Measurements from ENCODE around the gene ZSWIM3.

Gene ZSWIM3

GRCh38 chr20:45823949-45824835, 33.2 kb upstream of the ZSWIM3 start:
- H3K27me3 ChIP-seq (ENCODE audit: control insufficient read depth, low read length): no peaks in the 10 kb centered on the region; the same call in 1 of the 2 replicates
- peak overlapping the region; percentile 21 for H3K4me2 ChIP-seq (ENCODE audit: low read length)

GRCh38 chr20:45826381-45827019, 30.9 kb upstream of the ZSWIM3 start:
- Histone ChIP-seq H3K27ac (ENCODE audit: low read depth, low read length) (no peak overlapping the region), H3K36me3 (ENCODE audit: control insufficient read depth, low read length) (no peaks in the 10 kb centered on the region)

More at GRCh38 chr20:45823949-45824835, 33.2 kb upstream of the ZSWIM3 start:
- no peak overlapping the region; the same call in 1 of the 2 replicates for H3K4me3 ChIP-seq (ENCODE audit: low read length)
- H3K36me3 ChIP-seq (ENCODE audit: control insufficient read depth, low read length): no peaks in the 10 kb centered on the region
- H3K79me2 ChIP-seq (ENCODE audit: control insufficient read depth, low read length): no peaks in the 10 kb centered on the region
- peaks cover 6% of the 10 kb centered on the region for H3F3A ChIP-seq (ENCODE audit: control insufficient read depth, insufficient read depth)
- H4K20me1 ChIP-seq (ENCODE audit: control insufficient read depth, insufficient read depth, low read depth, low read length): no peaks in the 10 kb centered on the region
- no peaks in the 10 kb centered on the region for H3K9me2 ChIP-seq (replicated peaks; ENCODE audit: control insufficient read depth, low read length)
- H3K27ac ChIP-seq (ENCODE audit: low read depth, low read length): no peak overlapping the region
- TF ChIP-seq EZH2phosphoT487 (IDR thresholded peaks at IDR 0.05; ENCODE audit: borderline replicate concordance, low read length) (no peak), CTCF (IDR thresholded peaks at IDR 0.05; ENCODE audit: low read depth, low read length, poor library complexity, severe bottlenecking) (peak; percentile 41)
- H3K9me3 ChIP-seq (ENCODE audit: control insufficient read depth, insufficient read depth, low read length): no peaks in the 10 kb centered on the region
- H3K4me1 ChIP-seq (ENCODE audit: control insufficient read depth, low read length): peaks cover 7% of the 10 kb centered on the region; the same call in 1 of the 2 replicates

GRCh38 chr20:45827030-45827652, 30.3 kb upstream of the ZSWIM3 start, which contains the start of gene TNNC2:
Gene TNNC2, minus strand, starts transcription at chr20:45827312. Its CDS starts 64 bp downstream, at chr20:45827248.
- no peaks in the 10 kb centered on the region for H3K9me2 ChIP-seq (replicated peaks; ENCODE audit: control insufficient read depth, low read length)
- H3K4me2 ChIP-seq (ENCODE audit: low read length): no peak within 1 kb of the TSS
- no peak for TF ChIP-seq CTCF (IDR thresholded peaks at IDR 0.05; ENCODE audit: low read depth, low read length, poor library complexity, severe bottlenecking)
- no peak for TF ChIP-seq EZH2phosphoT487 (IDR thresholded peaks at IDR 0.05; ENCODE audit: borderline replicate concordance, low read length)
- no peak within 1 kb of the TSS for H3K27ac ChIP-seq (ENCODE audit: low read depth, low read length)
- no peaks in the 10 kb centered on the region for H3K9me3 ChIP-seq (ENCODE audit: control insufficient read depth, insufficient read depth, low read length)
- no peaks in the 10 kb centered on the region for H3K79me2 ChIP-seq (ENCODE audit: control insufficient read depth, low read length)
- no peaks in the 10 kb centered on the region for H3F3A ChIP-seq (ENCODE audit: control insufficient read depth, insufficient read depth)
- no peaks in the 10 kb centered on the region for H4K20me1 ChIP-seq (ENCODE audit: control insufficient read depth, insufficient read depth, low read depth, low read length)
- H3K36me3 ChIP-seq (ENCODE audit: control insufficient read depth, low read length): no peaks in the 10 kb centered on the region
- no peak within 1 kb of the TSS for H3K4me3 ChIP-seq (ENCODE audit: low read length)
- H3K27me3 ChIP-seq (ENCODE audit: control insufficient read depth, low read length): peaks cover 5% of the 10 kb centered on the region
- H3K4me1 ChIP-seq (ENCODE audit: control insufficient read depth, low read length): peaks cover 7% of the 10 kb centered on the region; the same call in 1 of the 2 replicates

More at GRCh38 chr20:45826381-45827019, 30.9 kb upstream of the ZSWIM3 start:
- H3K4me3 ChIP-seq (ENCODE audit: low read length): no peak overlapping the region
- no peaks in the 10 kb centered on the region for H3F3A ChIP-seq (ENCODE audit: control insufficient read depth, insufficient read depth)
- H4K20me1 ChIP-seq (ENCODE audit: control insufficient read depth, insufficient read depth, low read depth, low read length): no peaks in the 10 kb centered on the region
- no peaks in the 10 kb centered on the region for H3K79me2 ChIP-seq (ENCODE audit: control insufficient read depth, low read length)
- no peak for TF ChIP-seq CTCF (IDR thresholded peaks at IDR 0.05; ENCODE audit: low read depth, low read length, poor library complexity, severe bottlenecking)
- TF ChIP-seq EZH2phosphoT487 (IDR thresholded peaks at IDR 0.05; ENCODE audit: borderline replicate concordance, low read length): no peak
- H3K27me3 ChIP-seq (ENCODE audit: control insufficient read depth, low read length): peaks cover 3% of the 10 kb centered on the region
- H3K9me2 ChIP-seq (replicated peaks; ENCODE audit: control insufficient read depth, low read length): no peaks in the 10 kb centered on the region
- H3K4me2 ChIP-seq (ENCODE audit: low read length): no peak overlapping the region
- no peaks in the 10 kb centered on the region for H3K9me3 ChIP-seq (ENCODE audit: control insufficient read depth, insufficient read depth, low read length)
- peaks cover 7% of the 10 kb centered on the region; the same call in 1 of the 2 replicates for H3K4me1 ChIP-seq (ENCODE audit: control insufficient read depth, low read length)

Data from DOHH2 (cell line).